ENCODE results near the gene CLDN9. TPM values are rescaled to one million over a fixed set of nuclear protein-coding genes. Genes with fewer than 3 reads are reported as not detected.

The CLDN9 gene
- total RNA-seq, 1 experiment from 2014 or later = 0.07 TPM

DNA sequence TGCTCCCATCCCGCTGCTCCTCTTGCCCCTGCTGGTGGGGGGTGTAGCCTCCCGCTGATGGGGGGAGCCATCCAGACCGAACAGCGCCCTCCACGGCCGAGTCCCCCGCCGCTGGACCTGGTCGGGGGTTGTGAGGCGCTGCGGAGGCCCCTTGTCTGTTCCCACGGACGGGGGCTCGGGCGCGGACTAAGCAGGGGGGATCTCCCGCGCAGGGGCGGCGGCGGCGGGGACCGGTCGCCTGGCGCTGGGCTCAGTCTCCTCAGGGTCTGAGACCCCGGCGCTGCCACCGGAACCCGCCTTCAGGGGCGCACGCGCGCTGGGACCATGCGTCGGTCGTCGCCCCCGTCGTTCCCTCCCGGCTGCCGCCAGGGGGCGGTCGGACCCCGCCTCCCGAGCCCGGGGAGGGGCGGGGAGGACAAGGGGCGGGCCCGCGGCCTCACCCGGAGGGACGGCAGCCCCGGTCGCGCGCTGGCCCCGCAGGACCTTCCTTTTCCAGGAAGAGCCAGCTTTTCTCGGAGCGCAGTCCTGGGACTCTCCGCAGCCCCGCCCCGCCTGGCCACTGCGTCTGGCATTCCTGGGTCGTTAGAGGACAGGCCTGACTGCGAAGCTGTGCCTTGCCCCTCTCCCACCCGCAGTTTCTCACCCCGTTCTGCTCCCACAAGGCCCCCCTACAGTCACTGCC lies 46.5 kb downstream of the CLDN9 start:
- in situ Hi-C loops (cut with HindIII; ENCODE audit: low pct_unique_long_range_greater_than_20kb, low sequenced_read_pairs) = no loop called here
- DNase-seq (ENCODE audit: low read depth) = peak; percentile 95

GRCh38 chr16:3059723-3060242 lies 47.1 kb downstream of the CLDN9 start:
- in situ Hi-C loops (cut with HindIII; ENCODE audit: low pct_unique_long_range_greater_than_20kb, low sequenced_read_pairs) = no loop called here
- DNase-seq (ENCODE audit: low read depth) = no peak

DNA sequence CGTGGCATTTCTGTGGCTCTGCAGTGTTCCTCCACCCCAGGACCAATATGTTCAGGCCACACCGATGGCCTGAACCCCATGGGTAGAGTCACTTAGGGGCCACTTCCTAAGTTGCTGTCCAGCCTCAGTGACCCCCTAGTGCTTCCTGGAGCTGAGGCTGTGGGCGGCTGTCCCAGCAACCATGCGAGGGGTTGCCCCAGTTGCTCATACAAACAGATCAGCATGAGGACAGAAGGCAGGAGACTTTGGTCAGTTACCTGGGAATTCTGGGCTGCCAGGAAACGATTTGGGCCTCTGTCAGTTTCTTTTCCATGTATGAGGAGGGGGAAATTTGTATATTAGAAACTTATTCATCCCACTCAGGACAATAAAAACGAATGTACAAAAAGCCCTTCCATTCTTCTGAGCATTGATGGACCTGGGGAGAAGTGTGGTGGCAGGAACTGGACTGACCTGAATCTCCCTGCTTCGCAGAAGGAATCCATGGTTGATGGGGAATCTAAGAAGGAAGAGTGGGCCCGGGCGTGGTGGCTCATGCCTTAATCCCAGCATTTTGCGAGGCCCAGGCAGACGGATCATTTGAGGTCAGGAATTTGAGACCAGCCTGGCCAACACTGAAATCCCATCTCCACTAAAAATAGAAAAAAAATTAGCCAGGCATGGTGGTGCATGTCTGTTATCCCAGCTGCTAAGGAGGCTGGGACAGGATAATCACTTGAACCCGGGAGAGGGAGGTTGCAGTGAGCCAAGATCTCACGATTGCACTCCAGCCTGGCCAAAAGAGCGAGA lies 47.8 kb downstream of the CLDN9 start:
- in situ Hi-C loops (cut with HindIII; ENCODE audit: low pct_unique_long_range_greater_than_20kb, low sequenced_read_pairs) = no loop called here
- DNase-seq (ENCODE audit: low read depth) = no peak

GRCh38 chr16:3062553-3062952 lies 49.8 kb downstream of the CLDN9 start:
- in situ Hi-C loops (cut with HindIII; ENCODE audit: low pct_unique_long_range_greater_than_20kb, low sequenced_read_pairs) = no loop called here
- no peak for DNase-seq (ENCODE audit: low read depth)

GRCh38 chr16:3063625-3064386 lies 51.1 kb downstream of the CLDN9 start:
- no peak for DNase-seq (ENCODE audit: low read depth)
- in situ Hi-C loops (cut with HindIII; ENCODE audit: low pct_unique_long_range_greater_than_20kb, low sequenced_read_pairs) = no loop called here

Other genes starting within 250 kb of the CLDN9 start
- gene ELOB, start 235.6 kb upstream of the CLDN9 start, total RNA-seq (2014; rRNA removed; shearing (Covaris generic); ENCODE audit: low replicate concordance) = 473 and 526 TPM in 2 replicates
- not detected in 2 replicates for gene PRSS33, start 225.4 kb upstream of the CLDN9 start, total RNA-seq (2014; rRNA removed; shearing (Covaris generic); ENCODE audit: low replicate concordance)
- not detected in 2 replicates for gene PRSS41, start 214.5 kb upstream of the CLDN9 start, total RNA-seq (2014; rRNA removed; shearing (Covaris generic); ENCODE audit: low replicate concordance)
- gene PRSS21, start 195.7 kb upstream of the CLDN9 start, total RNA-seq (2014; rRNA removed; shearing (Covaris generic); ENCODE audit: low replicate concordance) = not detected in 2 replicates
- gene ZG16B, start 182.6 kb upstream of the CLDN9 start, total RNA-seq (2014; rRNA removed; shearing (Covaris generic); ENCODE audit: low replicate concordance) = 0.93 TPM in 1 of 2 replicates, not detected in the other
- not detected in 2 replicates for gene PRSS22, start 154.8 kb upstream of the CLDN9 start, total RNA-seq (2014; rRNA removed; shearing (Covaris generic); ENCODE audit: low replicate concordance)
- gene FLYWCH2, start 129.7 kb upstream of the CLDN9 start, total RNA-seq (2014; rRNA removed; shearing (Covaris generic); ENCODE audit: low replicate concordance) = 121 and 161 TPM in 2 replicates
- 133 and 149 TPM in 2 replicates for gene FLYWCH1, start 101.0 kb upstream of the CLDN9 start, total RNA-seq (2014; rRNA removed; shearing (Covaris generic); ENCODE audit: low replicate concordance)
- 18.2 and 32.8 TPM in 2 replicates for gene KREMEN2, start 48.6 kb upstream of the CLDN9 start, total RNA-seq (2014; rRNA removed; shearing (Covaris generic); ENCODE audit: low replicate concordance)
- 60.8 and 77.4 TPM in 2 replicates for gene PAQR4, start 43.6 kb upstream of the CLDN9 start, total RNA-seq (2014; rRNA removed; shearing (Covaris generic); ENCODE audit: low replicate concordance)
- gene PKMYT1, start 32.5 kb upstream of the CLDN9 start, total RNA-seq (2014; rRNA removed; shearing (Covaris generic); ENCODE audit: low replicate concordance) = 25.5 and 39.1 TPM in 2 replicates
- gene CLDN6, start 5.3 kb downstream of the CLDN9 start, total RNA-seq (2014; rRNA removed; shearing (Covaris generic); ENCODE audit: low replicate concordance) = not detected in 2 replicates
- gene TNFRSF12A, start 7.4 kb downstream of the CLDN9 start, total RNA-seq (2014; rRNA removed; shearing (Covaris generic); ENCODE audit: low replicate concordance) = 975 and 1,222 TPM in 2 replicates
- gene HCFC1R1, start 11.0 kb downstream of the CLDN9 start, total RNA-seq (2014; rRNA removed; shearing (Covaris generic); ENCODE audit: low replicate concordance) = 461 and 685 TPM in 2 replicates
- 247 and 252 TPM in 2 replicates for gene THOC6, start 11.1 kb downstream of the CLDN9 start, total RNA-seq (2014; rRNA removed; shearing (Covaris generic); ENCODE audit: low replicate concordance)
- not detected in 2 replicates for gene BICDL2, start 24.0 kb downstream of the CLDN9 start, total RNA-seq (2014; rRNA removed; shearing (Covaris generic); ENCODE audit: low replicate concordance)
- gene MMP25, start 33.6 kb downstream of the CLDN9 start, total RNA-seq (2014; rRNA removed; shearing (Covaris generic); ENCODE audit: low replicate concordance) = not detected in 2 replicates
- gene IL32, start 52.7 kb downstream of the CLDN9 start, total RNA-seq (2014; rRNA removed; shearing (Covaris generic); ENCODE audit: low replicate concordance) = 171 and 219 TPM in 2 replicates
- not detected in 2 replicates for gene ZSCAN10, start 86.4 kb downstream of the CLDN9 start, total RNA-seq (2014; rRNA removed; shearing (Covaris generic); ENCODE audit: low replicate concordance)
- gene ZNF205, start 99.7 kb downstream of the CLDN9 start, total RNA-seq (2014; rRNA removed; shearing (Covaris generic); ENCODE audit: low replicate concordance) = 20.0 and 28.4 TPM in 2 replicates
- gene ZNF213, start 122.1 kb downstream of the CLDN9 start, total RNA-seq (2014; rRNA removed; shearing (Covaris generic); ENCODE audit: low replicate concordance) = 2.6 and 4.8 TPM in 2 replicates
- not detected in 2 replicates for gene OR1F1, start 175.3 kb downstream of the CLDN9 start, total RNA-seq (2014; rRNA removed; shearing (Covaris generic); ENCODE audit: low replicate concordance)
- 12.1 and 12.8 TPM in 2 replicates for gene ZNF200, start 222.2 kb downstream of the CLDN9 start, total RNA-seq (2014; rRNA removed; shearing (Covaris generic); ENCODE audit: low replicate concordance)
- not detected in 2 replicates for gene MEFV, start 243.7 kb downstream of the CLDN9 start, total RNA-seq (2014; rRNA removed; shearing (Covaris generic); ENCODE audit: low replicate concordance)

Data from Caki2 (cell line).